Stimulated activated CD4-positive, alpha-beta T cell treated with anti-CD3 and anti-CD28 coated beads, Interleukin-12 subunit alpha, Interleukin-12 subunit beta, amount 100 ng/mL, for 48 hours (primary cell): ENCODE results near the gene GK2.

ENCODE experiments used
- DNase-seq, 3 donors: peaks; one replicate each; pipeline ENCODE4 v3.0.0-alpha.2; 2020; ENCODE audit warnings: low read depth in 2 of 3, low spot score in 1 of 3

The GK2 gene

GRCh38 chr4:79408063-79408462 is at the start of gene GK2:
GK2 (minus strand) TSS chr4:79408228; CDS start chr4:79408200, 28 bp downstream.
- DNase-seq: no peak

- no peak for DNase-seq
These were observed 47.2 kb upstream of the GK2 start for GRCh38 chr4:79455216-79455615.

GRCh38 chr4:79454656-79455055 is 46.6 kb upstream of the GK2 start:
- DNase-seq: no peak

- no peak for DNase-seq
These were observed 42.0 kb upstream of the GK2 start for GRCh38 chr4:79450053-79450452.

- DNase-seq: no peak
These were observed 38.1 kb upstream of the GK2 start for GRCh38 chr4:79446145-79446544.

- no peak for DNase-seq
These were observed 37.3 kb upstream of the GK2 start for GRCh38 chr4:79445371-79445781.

- DNase-seq: no peak
These were observed 34.4 kb upstream of the GK2 start for GRCh38 chr4:79442422-79442821.

GRCh38 chr4:79439489-79439888 is 31.5 kb upstream of the GK2 start:
- no peak for DNase-seq

GRCh38 chr4:79431839-79432238 is 23.8 kb upstream of the GK2 start:
- no peak for DNase-seq

GRCh38 chr4:79429113-79429903 is 21.3 kb upstream of the GK2 start:
- no peak for DNase-seq

- DNase-seq: no peak
These were observed 19.0 kb upstream of the GK2 start for GRCh38 chr4:79426989-79427388.

GRCh38 chr4:79425586-79425985 is 17.6 kb upstream of the GK2 start:
- DNase-seq: no peak

GRCh38 chr4:79421483-79421882 is 13.5 kb upstream of the GK2 start:
- no peak for DNase-seq

GRCh38 chr4:79413886-79414285 is 5.9 kb upstream of the GK2 start:
- no peak for DNase-seq

- no peak for DNase-seq
These were observed 5.2 kb upstream of the GK2 start for GRCh38 chr4:79413032-79413885.

GRCh38 chr4:79404666-79405065 is 3.4 kb downstream of the GK2 start:
- no peak for DNase-seq

GRCh38 chr4:79403356-79403755 is 4.7 kb downstream of the GK2 start:
- no peak for DNase-seq

GRCh38 chr4:79402332-79402851 is 5.6 kb downstream of the GK2 start:
- no peak for DNase-seq

GRCh38 chr4:79399076-79399475 is 9.0 kb downstream of the GK2 start:
- no peak for DNase-seq

GRCh38 chr4:79397951-79398350 is 10.1 kb downstream of the GK2 start:
- DNase-seq: no peak

GRCh38 chr4:79396794-79397193 is 11.2 kb downstream of the GK2 start:
- DNase-seq: no peak

GRCh38 chr4:79395841-79396240 is 12.2 kb downstream of the GK2 start:
- no peak for DNase-seq
